ENCODE measurements around the gene TIMM21.

The TIMM21 gene

DNA sequence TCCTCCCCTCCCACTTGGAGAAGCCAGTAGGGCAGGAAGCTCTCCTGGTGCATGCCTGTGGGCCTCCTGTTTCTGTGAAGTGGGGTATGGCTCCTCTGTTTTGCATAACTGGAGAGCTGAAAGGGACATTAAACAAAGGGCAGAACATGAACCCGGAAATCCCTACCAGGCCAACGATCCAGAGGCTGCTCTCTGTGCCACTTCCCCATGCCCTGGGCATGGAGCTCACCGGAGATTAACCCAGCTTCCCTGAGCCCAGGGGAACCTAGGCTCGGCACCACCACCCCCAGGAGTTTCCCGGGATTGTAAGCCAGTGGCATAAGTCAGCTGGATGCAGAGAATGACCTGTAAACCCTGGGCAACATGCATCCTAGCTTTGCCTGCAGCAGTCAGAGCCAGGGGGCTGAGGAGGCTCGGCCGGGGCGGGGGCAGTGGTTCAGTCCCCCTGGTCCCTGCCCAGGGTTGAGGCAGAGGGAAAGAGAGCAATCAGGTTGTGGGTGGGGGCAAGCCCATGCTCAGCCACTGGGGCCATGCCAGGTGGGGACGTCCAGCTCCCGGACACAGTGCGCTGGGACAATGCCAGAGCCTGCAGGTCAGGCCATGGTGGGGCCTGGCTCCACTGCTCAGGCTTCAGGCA lies 49.5 kb downstream of the TIMM21 start:
- DNase-seq (ENCODE audit: low read depth) = peak; percentile 11
- no peak overlapping the region for H3K4me3 ChIP-seq (ENCODE audit: low read depth, low read length)
- TF ChIP-seq, protein P1, sequence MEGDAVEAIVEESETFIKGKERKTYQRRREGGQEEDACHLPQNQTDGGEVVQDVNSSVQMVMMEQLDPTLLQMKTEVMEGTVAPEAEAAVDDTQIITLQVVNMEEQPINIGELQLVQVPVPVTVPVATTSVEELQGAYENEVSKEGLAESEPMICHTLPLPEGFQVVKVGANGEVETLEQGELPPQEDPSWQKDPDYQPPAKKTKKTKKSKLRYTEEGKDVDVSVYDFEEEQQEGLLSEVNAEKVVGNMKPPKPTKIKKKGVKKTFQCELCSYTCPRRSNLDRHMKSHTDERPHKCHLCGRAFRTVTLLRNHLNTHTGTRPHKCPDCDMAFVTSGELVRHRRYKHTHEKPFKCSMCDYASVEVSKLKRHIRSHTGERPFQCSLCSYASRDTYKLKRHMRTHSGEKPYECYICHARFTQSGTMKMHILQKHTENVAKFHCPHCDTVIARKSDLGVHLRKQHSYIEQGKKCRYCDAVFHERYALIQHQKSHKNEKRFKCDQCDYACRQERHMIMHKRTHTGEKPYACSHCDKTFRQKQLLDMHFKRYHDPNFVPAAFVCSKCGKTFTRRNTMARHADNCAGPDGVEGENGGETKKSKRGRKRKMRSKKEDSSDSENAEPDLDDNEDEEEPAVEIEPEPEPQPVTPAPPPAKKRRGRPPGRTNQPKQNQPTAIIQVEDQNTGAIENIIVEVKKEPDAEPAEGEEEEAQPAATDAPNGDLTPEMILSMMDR (conservative IDR thresholded peaks at IDR 0.05; ENCODE audit: low read depth, low read length) = no peak

DNA sequence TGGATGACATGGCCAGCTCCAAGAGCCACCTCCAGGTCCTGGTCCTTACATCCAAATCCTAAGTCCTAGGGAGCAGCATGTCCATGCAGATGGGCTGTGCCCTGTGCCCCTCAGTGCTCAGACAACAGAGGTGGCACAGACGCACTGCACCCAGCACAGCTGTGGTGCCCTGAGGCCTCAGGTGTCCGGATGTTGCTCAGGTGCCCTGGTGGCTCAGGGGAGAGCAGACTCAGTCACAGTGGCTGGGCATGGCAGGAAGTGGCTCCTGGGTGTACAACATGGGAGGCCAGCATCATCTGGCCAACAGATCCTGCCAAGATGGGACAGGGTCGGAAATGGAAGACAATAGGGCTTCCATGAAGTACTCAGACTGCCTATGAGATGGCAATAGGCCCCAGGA lies 50.1 kb downstream of the TIMM21 start:
- DNase-seq (ENCODE audit: low read depth) = no peak
- no peak overlapping the region for H3K4me3 ChIP-seq (ENCODE audit: low read depth, low read length)
- TF ChIP-seq, protein P1 (conservative IDR thresholded peaks at IDR 0.05; ENCODE audit: low read depth, low read length) = no peak

DNA sequence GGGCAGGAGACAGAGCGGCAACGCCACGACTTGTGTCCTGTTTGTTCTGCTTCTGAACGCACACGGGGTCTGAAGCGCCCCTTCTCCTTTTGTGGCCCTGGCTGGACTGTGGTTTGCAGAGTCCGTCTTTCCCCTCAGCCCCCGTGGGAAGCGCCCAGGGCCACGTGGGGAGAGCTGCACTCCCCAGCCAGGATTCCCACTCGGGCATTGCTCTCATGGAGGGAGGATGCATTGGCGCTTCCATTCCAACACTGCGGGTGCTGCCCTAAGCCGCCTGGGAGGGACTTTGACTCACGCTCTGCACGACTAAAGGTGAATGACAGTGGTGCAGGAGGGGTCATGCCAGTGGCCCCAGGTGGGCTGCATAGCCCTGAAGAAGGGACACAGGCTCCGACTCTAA lies 52.5 kb downstream of the TIMM21 start:
- TF ChIP-seq, protein P1 (conservative IDR thresholded peaks at IDR 0.05; ENCODE audit: low read depth, low read length) = no peak
- H3K4me3 ChIP-seq (ENCODE audit: low read depth, low read length) = no peak overlapping the region
- no peak for DNase-seq (ENCODE audit: low read depth)

DNA sequence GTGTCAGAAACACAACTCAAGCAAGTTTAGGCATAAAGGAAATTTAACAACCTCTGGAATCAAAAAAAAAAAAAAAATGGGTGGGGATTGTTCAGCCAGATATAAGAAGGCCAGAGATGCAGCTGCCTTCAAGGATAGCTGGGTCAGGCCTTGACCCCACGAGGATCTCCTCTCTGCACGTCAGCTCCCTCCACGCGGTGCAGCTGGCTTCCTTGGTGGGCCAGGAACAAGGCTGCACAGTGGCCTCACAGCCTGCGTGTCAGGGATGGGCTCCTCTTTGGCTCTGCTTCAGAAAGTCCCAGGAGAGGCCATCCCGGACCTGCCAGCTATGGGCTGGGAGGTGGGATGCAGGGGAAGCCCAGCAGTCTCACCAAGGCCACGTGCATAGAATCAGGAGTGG lies 55.5 kb downstream of the TIMM21 start:
- TF ChIP-seq, protein P1 (conservative IDR thresholded peaks at IDR 0.05; ENCODE audit: low read depth, low read length) = no peak
- no peak overlapping the region for H3K4me3 ChIP-seq (ENCODE audit: low read depth, low read length)
- no peak for DNase-seq (ENCODE audit: low read depth)

DNA sequence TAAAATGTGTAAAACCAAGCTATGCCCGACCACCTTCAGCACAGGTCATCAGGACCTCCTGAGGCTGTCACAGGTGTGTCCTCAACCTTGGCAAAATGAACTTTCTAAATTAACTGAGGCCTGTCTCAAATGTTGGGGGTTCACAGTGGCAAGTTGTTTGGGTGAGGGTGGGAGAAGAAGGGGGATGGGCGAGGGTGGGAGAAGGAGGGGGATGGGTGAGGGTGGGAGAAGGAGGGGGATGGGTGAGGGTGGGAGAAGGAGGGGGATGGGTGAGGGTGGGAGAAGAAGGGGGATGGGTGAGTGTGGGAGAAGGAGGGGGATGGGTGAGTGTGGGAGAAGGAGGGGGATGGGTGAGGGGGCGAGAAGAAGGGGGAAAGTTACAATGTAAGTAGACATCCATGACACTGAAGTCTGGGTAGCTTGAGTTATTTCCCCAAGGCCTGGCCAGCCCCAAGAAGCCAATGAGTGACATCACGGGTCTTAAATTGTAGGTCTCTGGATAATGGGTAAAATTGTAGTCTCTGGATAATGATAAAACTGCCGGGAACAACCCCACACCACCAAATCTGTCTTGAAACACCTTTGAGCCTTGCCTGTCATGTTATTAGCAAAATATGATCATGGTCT lies 56.3 kb downstream of the TIMM21 start:
- TF ChIP-seq, protein P1 (conservative IDR thresholded peaks at IDR 0.05; ENCODE audit: low read depth, low read length) = no peak
- no peak overlapping the region for H3K4me3 ChIP-seq (ENCODE audit: low read depth, low read length)
- DNase-seq (ENCODE audit: low read depth) = no peak

All from choroid plexus epithelial cell (primary cell).